ENCODE results near the gene FNDC3A. TPM values are rescaled to one million over a fixed set of nuclear protein-coding genes. Genes with fewer than 3 reads are reported as not detected.

The FNDC3A gene
- total RNA-seq, 3 donors from 2014 or later (not counting 1 experiment from before 2014, with no cell fraction given), result 38.3 to 46.0 (median 41.5) TPM

GRCh38 chr13:49225223-49226042 lies 249.7 kb downstream of the FNDC3A start:
- H3K4me3 ChIP-seq (ENCODE audit: low read length), result no peak overlapping the region
- intact Hi-C loops (cut with micrococcal nuclease), result no loop called here
- H3K4me1 ChIP-seq (ENCODE audit: control insufficient read depth, insufficient read depth, low read length), result peaks cover 2% of the 10 kb centered on the region
- no peaks in the 10 kb centered on the region for H3K36me3 ChIP-seq (ENCODE audit: control insufficient read depth, insufficient read depth, low read length)
- H3K27ac Mint-ChIP-seq, result no peak overlapping the region
- no peak overlapping the region for H3K4me3 Mint-ChIP-seq
- no peaks in the 10 kb centered on the region for H3K9me3 ChIP-seq (ENCODE audit: control insufficient read depth, insufficient read depth, low read length)
- H3K27ac ChIP-seq (ENCODE audit: low read length), result no peak overlapping the region
- H3K4me1 Mint-ChIP-seq, result peaks cover 5 to 11% of the 10 kb centered on the region in 2 donors
- DNase-seq (no peak), ATAC-seq (no peak)
- WGBS (ENCODE audit: insufficient coverage), result 79% methylated on average over 4 of the region's 5 CpGs
- H3K9me3 Mint-ChIP-seq, result no peaks in the 10 kb centered on the region
- no peaks in the 10 kb centered on the region for H3K36me3 Mint-ChIP-seq
- H3K27me3 ChIP-seq (ENCODE audit: control insufficient read depth, insufficient read depth, low read length), result peaks cover 4% of the 10 kb centered on the region
- H3K27me3 Mint-ChIP-seq (ENCODE audit: low read depth in 2 of 2), result peaks cover 21 to 25% of the 10 kb centered on the region in 2 donors
- TF ChIP-seq CTCF (IDR thresholded peaks at IDR 0.05), result no peak

- TF ChIP-seq CTCF (IDR thresholded peaks at IDR 0.05), result no peak
- ATAC-seq (no peak), DNase-seq (no peak)
- Histone ChIP-seq H3K9me3 (ENCODE audit: control insufficient read depth, insufficient read depth, low read length) (no peaks in the 10 kb centered on the region), H3K4me3 (ENCODE audit: low read length) (no peak overlapping the region), H3K4me1 (ENCODE audit: control insufficient read depth, insufficient read depth, low read length) (no peaks in the 10 kb centered on the region), H3K36me3 (ENCODE audit: control insufficient read depth, insufficient read depth, low read length) (no peaks in the 10 kb centered on the region), H3K27me3 (ENCODE audit: control insufficient read depth, insufficient read depth, low read length) (peaks cover 4% of the 10 kb centered on the region), H3K27ac (ENCODE audit: low read length) (no peak overlapping the region)
- H3K9me3 Mint-ChIP-seq, result no peaks in the 10 kb centered on the region
- no peak overlapping the region for H3K27ac Mint-ChIP-seq
- peaks cover 0 to 5% of the 10 kb centered on the region in 2 donors for H3K4me1 Mint-ChIP-seq
- H3K4me3 Mint-ChIP-seq, result no peak overlapping the region
- WGBS (ENCODE audit: insufficient coverage), result 85% methylated on average over 5 of the region's 5 CpGs
- H3K36me3 Mint-ChIP-seq, result no peaks in the 10 kb centered on the region
- intact Hi-C loops (cut with micrococcal nuclease), result no loop called here
- peaks cover 15 to 18% of the 10 kb centered on the region in 2 donors for H3K27me3 Mint-ChIP-seq (ENCODE audit: low read depth in 2 of 2)
These were observed 250.9 kb downstream of the FNDC3A start for GRCh38 chr13:49226613-49227012.

GRCh38 chr13:49234741-49235140 lies 259.0 kb downstream of the FNDC3A start:
- intact Hi-C loops (cut with micrococcal nuclease), result no loop called here
- Mint-ChIP-seq H3K4me3 (no peak overlapping the region), H3K27ac (no peak overlapping the region), H3K4me1 (no peaks in the 10 kb centered on the region), H3K36me3 (no peaks in the 10 kb centered on the region), H3K9me3 (no peaks in the 10 kb centered on the region), H3K27me3 (ENCODE audit: low read depth in 2 of 2) (peaks cover 0 to 4% of the 10 kb centered on the region in 2 donors)
- H3K9me3 ChIP-seq (ENCODE audit: control insufficient read depth, insufficient read depth, low read length), result no peaks in the 10 kb centered on the region
- DNase-seq, result no peak
- ATAC-seq, result no peak
- no peak for TF ChIP-seq CTCF (IDR thresholded peaks at IDR 0.05)
- 74% methylated on average over 2 of the region's 3 CpGs for WGBS (ENCODE audit: insufficient coverage)
- no peak overlapping the region for H3K4me3 ChIP-seq (ENCODE audit: low read length)
- no peaks in the 10 kb centered on the region for H3K4me1 ChIP-seq (ENCODE audit: control insufficient read depth, insufficient read depth, low read length)
- H3K27me3 ChIP-seq (ENCODE audit: control insufficient read depth, insufficient read depth, low read length), result no peaks in the 10 kb centered on the region
- H3K27ac ChIP-seq (ENCODE audit: low read length), result no peak overlapping the region
- H3K36me3 ChIP-seq (ENCODE audit: control insufficient read depth, insufficient read depth, low read length), result no peaks in the 10 kb centered on the region

Data from natural killer cell (primary cell).